ENCODE measurements around the gene FYB1.
"Not testable (repeated sequence)": the region's sequence is repeated elsewhere in the genome, so short reads cannot be mapped to it uniquely, and the experiment has no call there.

The FYB1 gene

GRCh38 chr5:39226100-39226451 lies 6.7 kb upstream of the FYB1 start:
- no peak for TF ChIP-seq CTCF (conservative IDR thresholded peaks at IDR 0.05)
- H3K27ac ChIP-seq: peak overlapping the region; percentile 45

GRCh38 chr5:39225405-39226099 lies 6.2 kb upstream of the FYB1 start:
- peak overlapping the region; percentile 45 for H3K27ac ChIP-seq
- TF ChIP-seq CTCF (conservative IDR thresholded peaks at IDR 0.05): no peak

- no peak overlapping the region for H3K27ac ChIP-seq
- no peak for TF ChIP-seq CTCF (conservative IDR thresholded peaks at IDR 0.05)
Observed at GRCh38 chr5:39224196-39224761, 4.9 kb upstream of the FYB1 start.

- TF ChIP-seq CTCF (conservative IDR thresholded peaks at IDR 0.05): no peak
- H3K27ac ChIP-seq: no peak overlapping the region
Observed at GRCh38 chr5:39223565-39224156, 4.3 kb upstream of the FYB1 start.

GRCh38 chr5:39221671-39222070 lies 2.3 kb upstream of the FYB1 start:
- H3K27ac ChIP-seq: not testable (repeated sequence)

- H3K27ac ChIP-seq: no peak overlapping the region
- TF ChIP-seq CTCF (conservative IDR thresholded peaks at IDR 0.05): no peak
Observed at GRCh38 chr5:39220280-39221030, 1.1 kb upstream of the FYB1 start.

- no peak overlapping the region for H3K27ac ChIP-seq
- TF ChIP-seq CTCF (conservative IDR thresholded peaks at IDR 0.05): no peak
Observed at GRCh38 chr5:39218482-39219402, 621 bp downstream of the FYB1 start.
